Measurements from ENCODE around the gene SLC25A26.

SLC25A26 gene

GRCh38 chr3:66403323-66403990, 182.7 kb downstream of the SLC25A26 start:
- CTCF ChIA-PET, result interaction anchor here (0.7 to 12.3 kb wide), 5 partner anchors 9 to 416 kb away, joined by 3 to 248 read pairs (median 8); no protein-coding TSS in a partner anchor
- TF ChIP-seq, protein P1, sequence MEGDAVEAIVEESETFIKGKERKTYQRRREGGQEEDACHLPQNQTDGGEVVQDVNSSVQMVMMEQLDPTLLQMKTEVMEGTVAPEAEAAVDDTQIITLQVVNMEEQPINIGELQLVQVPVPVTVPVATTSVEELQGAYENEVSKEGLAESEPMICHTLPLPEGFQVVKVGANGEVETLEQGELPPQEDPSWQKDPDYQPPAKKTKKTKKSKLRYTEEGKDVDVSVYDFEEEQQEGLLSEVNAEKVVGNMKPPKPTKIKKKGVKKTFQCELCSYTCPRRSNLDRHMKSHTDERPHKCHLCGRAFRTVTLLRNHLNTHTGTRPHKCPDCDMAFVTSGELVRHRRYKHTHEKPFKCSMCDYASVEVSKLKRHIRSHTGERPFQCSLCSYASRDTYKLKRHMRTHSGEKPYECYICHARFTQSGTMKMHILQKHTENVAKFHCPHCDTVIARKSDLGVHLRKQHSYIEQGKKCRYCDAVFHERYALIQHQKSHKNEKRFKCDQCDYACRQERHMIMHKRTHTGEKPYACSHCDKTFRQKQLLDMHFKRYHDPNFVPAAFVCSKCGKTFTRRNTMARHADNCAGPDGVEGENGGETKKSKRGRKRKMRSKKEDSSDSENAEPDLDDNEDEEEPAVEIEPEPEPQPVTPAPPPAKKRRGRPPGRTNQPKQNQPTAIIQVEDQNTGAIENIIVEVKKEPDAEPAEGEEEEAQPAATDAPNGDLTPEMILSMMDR (IDR thresholded peaks at IDR 0.05; ENCODE audit: insufficient read depth, low read length, missing control alignments), result no peak
- H3K4me3 ChIP-seq (ENCODE audit: low read depth, low read length), result no peak overlapping the region
- POLR2A ChIA-PET, result interaction anchor here (1.3 kb wide), 1 partner anchor 10 kb away, joined by 5 read pairs; no protein-coding TSS in a partner anchor
- no peak for DNase-seq (ENCODE audit: low read depth, low spot score)

DNA sequence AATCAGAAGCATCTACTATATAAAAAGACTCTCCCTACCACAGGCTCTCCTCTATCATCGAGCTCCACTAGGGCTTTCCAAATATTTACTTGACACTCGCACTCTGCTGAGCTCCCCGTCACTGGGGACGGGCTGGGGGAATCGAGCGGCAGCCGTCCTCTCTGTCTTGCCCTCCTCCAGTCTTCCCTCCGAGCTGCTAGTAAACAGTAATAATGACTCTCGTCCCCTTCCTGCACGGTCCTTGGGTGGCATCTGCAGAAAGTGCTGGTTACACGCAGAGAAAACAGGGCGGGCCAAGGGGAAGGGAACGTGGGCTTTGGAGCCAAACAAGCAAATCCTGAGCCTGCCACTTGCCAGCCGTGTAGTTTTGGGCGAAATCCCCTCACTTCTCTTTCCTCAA, 183.4 kb downstream of the SLC25A26 start:
- TF ChIP-seq, protein P1 (IDR thresholded peaks at IDR 0.05; ENCODE audit: insufficient read depth, low read length, missing control alignments), result no peak
- ChIA-PET CTCF (interaction anchor here (0.6 to 12.3 kb wide), 10 partner anchors 9 to 416 kb away, joined by 3 to 248 read pairs (median 6); no protein-coding TSS in a partner anchor), POLR2A (interaction anchor here (0.6 to 1.3 kb wide), 2 partner anchors 9 to 10 kb away, joined by 3 to 5 read pairs; no protein-coding TSS in a partner anchor)
- no peak for DNase-seq (ENCODE audit: low read depth, low spot score)
- no peak overlapping the region for H3K4me3 ChIP-seq (ENCODE audit: low read depth, low read length)

DNA sequence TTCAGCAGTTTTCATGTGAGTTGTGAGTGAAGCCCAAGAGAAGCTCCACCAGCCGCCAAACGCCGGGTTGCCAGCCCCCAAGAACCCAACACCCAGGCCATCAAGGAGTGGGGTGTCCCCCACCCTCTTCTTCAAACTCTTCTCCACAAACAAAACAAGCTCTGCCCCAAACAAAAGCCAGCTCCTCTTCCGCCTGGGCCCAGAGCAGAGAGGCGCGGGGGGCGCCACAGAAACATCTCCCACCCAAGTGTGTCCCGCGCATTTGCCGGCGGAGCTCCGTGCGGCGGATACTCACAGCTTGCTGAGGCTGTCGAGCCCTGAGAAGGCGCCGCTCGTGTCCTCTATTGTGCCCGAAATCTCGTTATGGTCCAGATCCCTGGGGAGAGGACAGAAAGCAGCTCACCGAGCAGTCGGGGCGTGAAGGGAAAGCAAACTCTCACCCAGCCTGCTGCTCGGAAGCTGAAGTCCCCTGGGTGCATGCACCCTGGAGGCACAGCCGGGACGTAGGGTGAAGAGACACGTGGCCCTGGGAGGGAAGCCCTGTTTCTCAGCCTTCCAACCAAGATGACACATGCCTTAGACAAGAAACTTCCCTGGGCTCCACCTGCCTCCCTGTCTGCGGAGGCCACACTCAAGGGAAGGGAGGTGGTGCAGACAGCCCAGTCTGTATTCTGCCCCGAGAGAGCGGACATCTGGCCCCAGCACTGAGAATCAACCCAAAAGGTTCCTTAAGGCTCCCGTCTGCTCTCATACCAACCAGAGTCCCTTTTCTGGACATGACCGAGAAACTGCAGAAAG, 184.3 kb downstream of the SLC25A26 start:
- POLR2A ChIA-PET, result interaction anchor here (0.6 to 1.3 kb wide), 2 partner anchors 8 to 11 kb away, joined by 3 to 5 read pairs; no protein-coding TSS in a partner anchor
- TF ChIP-seq, protein P1 (IDR thresholded peaks at IDR 0.05; ENCODE audit: insufficient read depth, low read length, missing control alignments), result no peak
- CTCF ChIA-PET, result interaction anchor here (0.6 to 12.3 kb wide), 12 partner anchors 10 to 415 kb away, joined by 3 to 248 read pairs (median 5); no protein-coding TSS in a partner anchor
- H3K4me3 ChIP-seq (ENCODE audit: low read depth, low read length), result no peak overlapping the region
- no peak for DNase-seq (ENCODE audit: low read depth, low spot score)

DNA sequence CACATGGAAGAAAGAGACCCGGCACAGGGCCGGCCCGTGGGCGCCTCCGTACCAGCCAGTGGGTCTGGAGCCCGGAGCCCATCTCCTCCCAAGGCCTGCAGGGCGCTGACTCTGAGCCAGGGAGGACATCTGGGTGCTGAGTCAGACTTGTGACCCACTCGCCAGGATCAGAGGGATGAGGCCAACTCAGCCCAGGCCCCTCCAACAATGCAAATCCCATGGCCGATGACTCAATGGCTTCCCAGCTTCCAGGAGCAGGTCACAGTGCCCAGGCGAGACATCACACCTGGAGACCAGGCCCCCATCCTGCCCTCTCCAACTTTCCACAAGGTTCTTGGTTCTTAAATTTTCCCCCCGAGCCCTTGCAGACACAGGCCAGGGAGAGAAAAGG, 184.9 kb downstream of the SLC25A26 start:
- POLR2A ChIA-PET, result interaction anchor here (1.3 kb wide), 1 partner anchor 23 kb away, joined by 4 read pairs; no protein-coding TSS in a partner anchor
- H3K4me3 ChIP-seq (ENCODE audit: low read depth, low read length), result no peak overlapping the region
- TF ChIP-seq, protein P1 (IDR thresholded peaks at IDR 0.05; ENCODE audit: insufficient read depth, low read length, missing control alignments), result no peak
- CTCF ChIA-PET, result interaction anchor here (0.7 to 12.3 kb wide), 13 partner anchors 10 to 414 kb away, joined by 3 to 248 read pairs (median 5); no protein-coding TSS in a partner anchor
- no peak for DNase-seq (ENCODE audit: low read depth, low spot score)

GRCh38 chr3:66406163-66406562, 185.4 kb downstream of the SLC25A26 start:
- DNase-seq (ENCODE audit: low read depth, low spot score), result no peak
- no peak overlapping the region for H3K4me3 ChIP-seq (ENCODE audit: low read depth, low read length)
- TF ChIP-seq, protein P1 (IDR thresholded peaks at IDR 0.05; ENCODE audit: insufficient read depth, low read length, missing control alignments), result no peak
- ChIA-PET POLR2A (interaction anchor here (1.3 kb wide), 1 partner anchor 22 kb away, joined by 4 read pairs; no protein-coding TSS in a partner anchor), CTCF (interaction anchor here (0.7 to 12.3 kb wide), 16 partner anchors 9 to 414 kb away, joined by 3 to 248 read pairs (median 5); partner anchors contain the start of gene LRIG1)
